Measurements from ENCODE around the gene TCERG1L.

TCERG1L gene

DNA sequence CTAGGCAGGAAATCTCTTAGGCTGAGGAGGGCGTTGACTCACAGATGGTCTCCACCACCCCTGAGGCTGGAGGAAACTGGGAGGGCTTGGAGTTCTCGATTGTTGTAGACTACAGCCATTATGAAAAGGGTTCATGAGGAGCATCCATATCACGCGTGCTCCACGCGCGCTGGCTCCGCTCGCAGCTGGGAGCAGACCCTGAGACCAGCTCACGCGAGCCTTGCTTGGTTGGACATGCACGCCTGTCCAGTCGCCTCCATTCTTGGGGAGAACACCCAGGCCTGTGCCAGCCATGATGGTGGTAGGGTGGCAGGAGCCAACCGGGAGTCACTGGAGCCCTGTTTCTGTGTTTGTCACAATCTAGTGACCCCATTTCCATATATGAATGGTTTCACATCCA lies 139.1 kb downstream of the TCERG1L start:
- Histone ChIP-seq H3K4me2 (no peak overlapping the region), H3K27me3 (ENCODE audit: insufficient read depth, low read depth) (no peaks in the 10 kb centered on the region), H3K36me3 (ENCODE audit: insufficient read depth) (no peaks in the 10 kb centered on the region), H3K4me1 (ENCODE audit: low read depth, poor library complexity, severe bottlenecking) (no peaks in the 10 kb centered on the region), H3K4me3 (IDR thresholded peaks at IDR 0.05; ENCODE audit: insufficient read depth, low read depth, low read length) (no peak overlapping the region), H3K9ac (no peak overlapping the region), H4K20me1 (ENCODE audit: insufficient read depth) (no peaks in the 10 kb centered on the region), H3K79me2 (ENCODE audit: insufficient read depth, low read depth) (no peaks in the 10 kb centered on the region), H3K27ac (no peak overlapping the region), H2AFZ (ENCODE audit: low read depth) (no peak overlapping the region)
- TF ChIP-seq, protein P1, sequence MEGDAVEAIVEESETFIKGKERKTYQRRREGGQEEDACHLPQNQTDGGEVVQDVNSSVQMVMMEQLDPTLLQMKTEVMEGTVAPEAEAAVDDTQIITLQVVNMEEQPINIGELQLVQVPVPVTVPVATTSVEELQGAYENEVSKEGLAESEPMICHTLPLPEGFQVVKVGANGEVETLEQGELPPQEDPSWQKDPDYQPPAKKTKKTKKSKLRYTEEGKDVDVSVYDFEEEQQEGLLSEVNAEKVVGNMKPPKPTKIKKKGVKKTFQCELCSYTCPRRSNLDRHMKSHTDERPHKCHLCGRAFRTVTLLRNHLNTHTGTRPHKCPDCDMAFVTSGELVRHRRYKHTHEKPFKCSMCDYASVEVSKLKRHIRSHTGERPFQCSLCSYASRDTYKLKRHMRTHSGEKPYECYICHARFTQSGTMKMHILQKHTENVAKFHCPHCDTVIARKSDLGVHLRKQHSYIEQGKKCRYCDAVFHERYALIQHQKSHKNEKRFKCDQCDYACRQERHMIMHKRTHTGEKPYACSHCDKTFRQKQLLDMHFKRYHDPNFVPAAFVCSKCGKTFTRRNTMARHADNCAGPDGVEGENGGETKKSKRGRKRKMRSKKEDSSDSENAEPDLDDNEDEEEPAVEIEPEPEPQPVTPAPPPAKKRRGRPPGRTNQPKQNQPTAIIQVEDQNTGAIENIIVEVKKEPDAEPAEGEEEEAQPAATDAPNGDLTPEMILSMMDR (conservative IDR thresholded peaks at IDR 0.05; ENCODE audit: low read depth, low read length) = no peak

DNA sequence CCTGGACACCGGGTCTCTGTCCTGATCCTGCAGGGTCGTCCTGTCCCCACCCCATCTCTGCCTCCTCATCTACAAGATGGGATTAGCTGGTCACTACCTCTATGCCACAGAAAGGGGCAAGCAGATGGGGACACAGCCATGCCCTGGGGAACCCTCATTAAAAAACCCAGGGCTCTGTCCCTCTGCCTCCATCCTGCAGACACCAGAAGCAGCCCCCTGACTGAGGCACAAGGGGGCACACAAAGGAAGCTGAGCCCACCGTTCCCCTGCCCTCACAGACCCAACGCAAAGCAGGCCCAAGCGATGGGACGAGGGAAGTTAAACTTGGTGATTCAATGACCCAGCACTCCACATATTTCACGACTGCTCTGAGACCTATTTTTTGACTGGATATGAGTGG lies 142.4 kb downstream of the TCERG1L start:
- no peaks in the 10 kb centered on the region for H3K36me3 ChIP-seq (ENCODE audit: insufficient read depth)
- TF ChIP-seq, protein P1 (conservative IDR thresholded peaks at IDR 0.05; ENCODE audit: low read depth, low read length) = no peak
- H3K27me3 ChIP-seq (ENCODE audit: insufficient read depth, low read depth) = no peaks in the 10 kb centered on the region
- H2AFZ ChIP-seq (ENCODE audit: low read depth) = no peak overlapping the region
- no peak overlapping the region for H3K4me2 ChIP-seq
- no peak overlapping the region for H3K9ac ChIP-seq
- H3K4me1 ChIP-seq (ENCODE audit: low read depth, poor library complexity, severe bottlenecking) = no peaks in the 10 kb centered on the region
- H4K20me1 ChIP-seq (ENCODE audit: insufficient read depth) = no peaks in the 10 kb centered on the region
- no peak overlapping the region for H3K27ac ChIP-seq
- H3K4me3 ChIP-seq (IDR thresholded peaks at IDR 0.05; ENCODE audit: insufficient read depth, low read depth, low read length) = no peak overlapping the region
- no peaks in the 10 kb centered on the region for H3K79me2 ChIP-seq (ENCODE audit: insufficient read depth, low read depth)

DNA sequence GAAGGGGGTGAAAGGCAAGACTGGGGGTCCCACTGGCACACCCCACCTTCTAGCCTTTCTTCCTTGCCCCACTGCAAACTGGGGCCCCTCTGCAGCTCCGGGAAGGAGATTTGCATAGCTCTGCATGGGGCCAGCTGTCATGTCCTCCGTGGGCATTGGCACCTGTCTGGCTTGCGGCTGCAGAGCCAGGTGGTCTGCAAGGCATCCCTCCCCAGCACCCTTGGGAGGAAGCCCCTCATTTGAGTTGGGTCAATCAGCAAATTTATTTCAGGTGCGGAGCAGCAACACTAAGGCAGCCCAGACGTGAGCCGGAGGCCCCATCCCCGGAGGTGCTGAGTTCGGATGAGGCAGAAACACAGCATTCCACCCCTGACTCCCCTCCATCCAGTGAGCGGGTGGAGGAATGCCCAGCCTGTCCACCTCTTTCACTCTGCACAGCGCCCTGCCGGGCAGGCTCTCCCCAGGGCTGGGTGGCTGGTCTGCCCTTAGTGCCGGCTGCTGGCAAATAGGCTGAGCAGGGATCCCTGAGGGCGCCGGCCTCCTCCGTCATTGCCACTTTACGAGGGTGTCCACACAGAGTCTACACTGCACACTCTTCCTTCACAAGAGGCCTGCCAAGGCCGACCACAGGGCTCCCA lies 143.2 kb downstream of the TCERG1L start:
- Histone ChIP-seq H3K27me3 (ENCODE audit: insufficient read depth, low read depth) (no peaks in the 10 kb centered on the region), H3K4me3 (IDR thresholded peaks at IDR 0.05; ENCODE audit: insufficient read depth, low read depth, low read length) (no peak overlapping the region), H3K27ac (no peak overlapping the region), H3K4me1 (ENCODE audit: low read depth, poor library complexity, severe bottlenecking) (no peaks in the 10 kb centered on the region), H3K79me2 (ENCODE audit: insufficient read depth, low read depth) (no peaks in the 10 kb centered on the region), H3K4me2 (no peak overlapping the region), H2AFZ (ENCODE audit: low read depth) (no peak overlapping the region), H4K20me1 (ENCODE audit: insufficient read depth) (no peaks in the 10 kb centered on the region), H3K9ac (no peak overlapping the region), H3K36me3 (ENCODE audit: insufficient read depth) (no peaks in the 10 kb centered on the region)
- TF ChIP-seq, protein P1 (conservative IDR thresholded peaks at IDR 0.05; ENCODE audit: low read depth, low read length) = no peak

DNA sequence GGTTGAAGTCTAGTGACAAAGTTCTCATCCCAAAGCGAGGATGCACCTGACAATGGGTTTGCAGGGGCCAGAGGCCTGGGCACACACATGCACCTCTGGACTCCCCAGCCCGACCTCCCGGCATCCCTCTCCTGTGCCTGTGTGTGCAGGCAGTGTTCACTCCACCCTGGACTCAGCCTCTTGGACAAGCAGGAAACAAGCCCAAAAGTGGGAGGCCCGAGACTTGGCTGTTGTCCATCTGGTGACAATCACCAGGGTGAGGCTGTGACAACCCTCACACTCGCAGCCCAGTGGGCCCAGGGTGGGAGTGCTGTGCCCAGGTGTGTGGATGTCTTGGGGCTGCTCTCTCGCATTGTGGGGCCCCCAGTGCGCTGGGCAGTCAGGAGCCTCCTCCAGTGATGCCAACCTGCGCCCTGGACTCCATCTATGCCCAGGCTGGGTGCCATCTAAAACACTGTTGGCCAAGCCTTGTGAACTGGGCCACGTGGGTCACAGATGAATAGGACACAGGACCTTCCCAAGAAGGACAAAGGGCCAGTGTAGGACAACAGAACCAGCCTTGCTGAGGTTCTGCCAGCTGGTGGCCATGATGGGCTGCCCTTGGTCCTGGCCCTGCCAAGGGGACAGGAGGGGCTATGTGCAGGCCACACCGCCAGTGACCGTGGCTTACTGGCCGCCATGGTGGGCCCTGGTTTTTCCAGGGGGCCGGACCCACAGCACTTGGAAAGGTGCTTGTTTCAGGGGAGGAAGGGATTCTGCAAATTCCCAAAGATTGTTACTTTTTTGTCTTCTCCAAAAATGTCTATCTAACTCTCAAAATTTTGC lies 144.3 kb downstream of the TCERG1L start:
- Histone ChIP-seq H4K20me1 (ENCODE audit: insufficient read depth) (no peaks in the 10 kb centered on the region), H3K4me3 (IDR thresholded peaks at IDR 0.05; ENCODE audit: insufficient read depth, low read depth, low read length) (no peak overlapping the region), H3K27ac (no peak overlapping the region), H3K9ac (no peak overlapping the region), H3K4me1 (ENCODE audit: low read depth, poor library complexity, severe bottlenecking) (no peaks in the 10 kb centered on the region), H3K36me3 (ENCODE audit: insufficient read depth) (no peaks in the 10 kb centered on the region), H3K79me2 (ENCODE audit: insufficient read depth, low read depth) (no peaks in the 10 kb centered on the region), H3K4me2 (no peak overlapping the region), H2AFZ (ENCODE audit: low read depth) (no peak overlapping the region), H3K27me3 (ENCODE audit: insufficient read depth, low read depth) (no peaks in the 10 kb centered on the region)
- TF ChIP-seq, protein P1 (conservative IDR thresholded peaks at IDR 0.05; ENCODE audit: low read depth, low read length) = no peak

All from KMS-11 (cell line).